Esophagus muscularis mucosa (tissue), 3 donors: ENCODE measurements around the gene GJB3.

Experiments
- CTCF ChIP-seq, 3 experiments: fragments of 200-600 bp in 2 of 3; fragments of 450-650 bp in 1 of 3; sonication (generic) in 2 of 3; IDR thresholded peaks; one replicate each; pipeline ENCODE4 v1.5.1; 2017 to 2019; ENCODE audit warnings: antibody characterized with exemption in 3 of 3, mild to moderate bottlenecking in 2 of 3, moderate library complexity in 1 of 3
- POLR2A ChIP-seq: fragments of 450-650 bp; IDR thresholded peaks from one replicate; pipeline ENCODE4 v1.6.1; 2017; ENCODE audit warnings: antibody characterized with exemption, moderate library complexity, mild to moderate bottlenecking, low read depth

GRCh38 chr1:34806396-34806795, 25.4 kb downstream of the GJB3 start:
- TF ChIP-seq CTCF (IDR thresholded peaks at IDR 0.05) (no peak), POLR2A (no peak)
